PC-3 (cell line): ENCODE data around the gene PRICKLE1. TPM values are rescaled to one million over a fixed set of nuclear protein-coding genes. Genes with fewer than 3 reads are reported as not detected.

Experiments used
- ATAC-seq: fragments of 200-7000 bp; cut with Tn5 transposase; 2 replicates; pipeline ENCODE4 v1.9.1; 2020; ENCODE audit warnings: mild to moderate bottlenecking, moderate library complexity
- BruUV-seq: library from RNA; stranded (reverse); fragments of 400-500 nt; replicated peaks from 2 replicates; lab custom pipeline; 2021; lab: Mats Ljungman, UMichigan
- CTCF ChIA-PET: fragments of 300-600 bp; sonication (Branson Sonifier 250); formaldehyde crosslinking; loops from one replicate; lab custom pipeline; 2022; ENCODE audit warnings: antibody characterized with exemption; lab: Charles Lee
- POLR2A ChIA-PET: fragments of 300-600 bp; sonication (Branson Sonifier 250); formaldehyde crosslinking; loops from one replicate; lab custom pipeline; 2022; ENCODE audit warnings: antibody characterized with exemption; ENCODE audit not compliant: unreplicated experiment; lab: Charles Lee
- DNase-seq: peaks from one replicate; pipeline ENCODE4 v3.0.0-alpha.2; 2015
- H2AFZ ChIP-seq: fragments of 300-600 bp; sonication (generic); 2 replicates; pipeline ENCODE4 v1.6.0; 2016; ENCODE audit warnings: antibody characterized with exemption, low read length
- H3F3A ChIP-seq: fragments of 300-600 bp; sonication (generic); one replicate; pipeline ENCODE4 v1.6.0; 2017; ENCODE audit warnings: antibody characterized with exemption, low read length, control low read depth, mild to moderate bottlenecking; ENCODE audit not compliant: unreplicated experiment
- H3K27ac ChIP-seq: fragments of 300-600 bp; sonication (generic); 2 replicates; pipeline ENCODE4 v1.5.1; 2016; ENCODE audit warnings: mild to moderate bottlenecking, low read length
- H3K27me3 ChIP-seq: fragments of 300-600 bp; sonication (generic); 2 replicates; pipeline ENCODE4 v1.6.1; 2016; ENCODE audit warnings: low read length, mixed read lengths
- H3K36me3 ChIP-seq: fragments of 300-600 bp; sonication (generic); 2 replicates; pipeline ENCODE4 v1.6.1; 2016; ENCODE audit warnings: low read depth, mixed run types, low read length, mixed read lengths
- H3K4me1 ChIP-seq: fragments of 300-600 bp; sonication (generic); 2 replicates; pipeline ENCODE4 v1.5.1; 2016; ENCODE audit warnings: low read length; ENCODE audit not compliant: insufficient read depth
- H3K4me2 ChIP-seq: fragments of 300-600 bp; sonication (generic); 2 replicates; pipeline ENCODE4 v1.6.0; 2016; ENCODE audit warnings: low read length
- H3K4me3 ChIP-seq: fragments of 300-600 bp; sonication (generic); 2 replicates; pipeline ENCODE4 v1.5.1; 2016; ENCODE audit warnings: mild to moderate bottlenecking, low read length, mixed read lengths
- H3K79me2 ChIP-seq: fragments of 300-600 bp; sonication (generic); 2 replicates; pipeline ENCODE4 v1.6.1; 2017; ENCODE audit warnings: low read length, mixed read lengths
- H3K9ac ChIP-seq: fragments of 300-600 bp; sonication (generic); 2 replicates; pipeline ENCODE4 v1.6.0; 2016; ENCODE audit warnings: mild to moderate bottlenecking, low read length
- H3K9me2 ChIP-seq: fragments of 300-600 bp; sonication (generic); replicated peaks from 2 replicates; pipeline ENCODE4 v1.6.1; 2016; ENCODE audit warnings: mixed run types, low read length, mixed read lengths
- H3K9me3 ChIP-seq: fragments of 300-600 bp; sonication (generic); 2 replicates; pipeline ENCODE4 v1.6.1; 2016; ENCODE audit warnings: low read length, mixed read lengths
- H4K20me1 ChIP-seq: fragments of 300-600 bp; sonication (generic); 2 replicates; pipeline ENCODE4 v1.6.1; 2016; ENCODE audit warnings: low read length, mixed read lengths
- EZH2 ChIP-seq: fragments of 300-600 bp; sonication (generic); IDR thresholded peaks from one replicate; pipeline ENCODE4 v1.6.1; 2017; ENCODE audit warnings: antibody characterized with exemption, mild to moderate bottlenecking, low read length; ENCODE audit not compliant: unreplicated experiment
- EZH2phosphoT487 ChIP-seq: fragments of 300-600 bp; sonication (generic); IDR thresholded peaks from 2 replicates; pipeline ENCODE4 v1.6.1; 2018; ENCODE audit warnings: mild to moderate bottlenecking, antibody characterized with exemption, low read length, borderline replicate concordance
- intact Hi-C: fragments of 100-400 bp; cut with micrococcal nuclease; formaldehyde crosslinking; loops from 2 replicates; pipeline ENCODE4 v1.9.0; 2023
- total RNA-seq: library from RNA; depleted of rRNA; stranded (reverse); fragments of >200 nt; gene quantifications from 2 replicates; pipeline ENCODE4 v1.2.3, GENCODE V29; 2014
- TF ChIP-seq, protein P1 (sequence below): fragments of 300-600 bp; sonication (generic); conservative IDR thresholded peaks from 2 replicates; pipeline ENCODE4 v1.5.1; 2017; ENCODE audit warnings: antibody characterized with exemption, low read depth, mild to moderate bottlenecking, low read length

Gene PRICKLE1
- total RNA-seq, 1 experiment from 2014 or later: 17.2 TPM

DNA sequence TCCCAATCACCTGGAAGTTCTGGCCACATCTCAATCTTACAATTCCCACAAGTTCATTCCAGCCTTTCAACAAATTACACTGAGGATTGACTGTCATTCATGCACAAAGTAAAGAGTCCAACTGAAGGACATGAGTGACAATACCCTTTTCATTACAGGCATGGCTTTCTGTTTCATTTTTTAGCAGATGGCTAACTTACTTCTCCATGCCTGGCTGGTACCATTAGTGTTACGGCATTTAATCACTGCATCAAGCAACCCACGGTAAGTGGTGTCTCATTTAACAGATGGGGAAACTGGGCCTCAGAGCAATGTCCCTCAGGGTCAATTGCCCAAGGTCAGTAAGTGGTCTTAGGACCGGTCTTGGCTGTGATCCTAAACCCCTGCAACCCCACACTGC, 114.4 kb downstream of the PRICKLE1 start:
- H3K4me3 ChIP-seq: no peak overlapping the region
- H2AFZ ChIP-seq: no peak overlapping the region
- H3K4me2 ChIP-seq: peak overlapping the region; percentile 30
- no peaks in the 10 kb centered on the region for H3K27me3 ChIP-seq
- no peaks in the 10 kb centered on the region for H3K9me3 ChIP-seq
- no peak for TF ChIP-seq EZH2
- TF ChIP-seq, protein P1, sequence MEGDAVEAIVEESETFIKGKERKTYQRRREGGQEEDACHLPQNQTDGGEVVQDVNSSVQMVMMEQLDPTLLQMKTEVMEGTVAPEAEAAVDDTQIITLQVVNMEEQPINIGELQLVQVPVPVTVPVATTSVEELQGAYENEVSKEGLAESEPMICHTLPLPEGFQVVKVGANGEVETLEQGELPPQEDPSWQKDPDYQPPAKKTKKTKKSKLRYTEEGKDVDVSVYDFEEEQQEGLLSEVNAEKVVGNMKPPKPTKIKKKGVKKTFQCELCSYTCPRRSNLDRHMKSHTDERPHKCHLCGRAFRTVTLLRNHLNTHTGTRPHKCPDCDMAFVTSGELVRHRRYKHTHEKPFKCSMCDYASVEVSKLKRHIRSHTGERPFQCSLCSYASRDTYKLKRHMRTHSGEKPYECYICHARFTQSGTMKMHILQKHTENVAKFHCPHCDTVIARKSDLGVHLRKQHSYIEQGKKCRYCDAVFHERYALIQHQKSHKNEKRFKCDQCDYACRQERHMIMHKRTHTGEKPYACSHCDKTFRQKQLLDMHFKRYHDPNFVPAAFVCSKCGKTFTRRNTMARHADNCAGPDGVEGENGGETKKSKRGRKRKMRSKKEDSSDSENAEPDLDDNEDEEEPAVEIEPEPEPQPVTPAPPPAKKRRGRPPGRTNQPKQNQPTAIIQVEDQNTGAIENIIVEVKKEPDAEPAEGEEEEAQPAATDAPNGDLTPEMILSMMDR: no peak
- TF ChIP-seq EZH2phosphoT487: no peak
- H3K9ac ChIP-seq: no peak overlapping the region
- peak overlapping the region; percentile 29 for H3K27ac ChIP-seq
- ATAC-seq (peak; percentile 15), DNase-seq (no peak)
- peaks cover 29% of the 10 kb centered on the region for H3K4me1 ChIP-seq
- POLR2A ChIA-PET: no interaction called here
- H3K79me2 ChIP-seq: peaks cover 65% of the 10 kb centered on the region
- H3F3A ChIP-seq: no peaks in the 10 kb centered on the region
- H3K36me3 ChIP-seq: 0 out of 2 replicates have a peak, but pooled peaks cover 7% of the 10 kb centered on the region
- CTCF ChIA-PET: interaction anchor here (0.6 kb wide), 1 partner anchor 1260 kb away, joined by 3 read pairs; no protein-coding TSS in a partner anchor
- no TSS peak for BruUV-seq
- intact Hi-C loops: loop anchor here (2.0 to 10.0 kb wide), 2 partner anchors 808 to 1170 kb away; no protein-coding TSS in a partner anchor
- no peaks in the 10 kb centered on the region for H3K9me2 ChIP-seq
- no peaks in the 10 kb centered on the region; the same call in 1 of the 2 replicates for H4K20me1 ChIP-seq

DNA sequence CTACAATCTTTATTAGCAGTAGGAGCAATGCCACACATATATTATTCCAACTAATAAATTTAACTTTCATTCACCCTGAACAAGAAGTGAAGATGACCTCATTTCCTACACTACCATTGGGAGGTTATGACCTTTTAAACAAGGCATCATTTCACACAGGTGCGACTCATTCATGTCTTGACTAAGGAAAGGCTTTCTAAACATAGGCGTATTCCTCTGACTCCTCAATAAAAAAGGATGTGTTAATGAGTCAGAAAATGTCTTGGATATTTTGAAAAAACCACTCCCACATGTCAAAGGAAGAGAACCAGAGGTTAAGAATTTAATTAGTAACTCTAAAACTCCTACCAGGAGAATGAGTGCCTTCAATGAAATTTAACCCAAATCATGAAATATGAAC, 115.2 kb downstream of the PRICKLE1 start:
- peak; percentile 84 for DNase-seq
- no TSS peak for BruUV-seq
- peaks cover 58% of the 10 kb centered on the region for H3K79me2 ChIP-seq
- ChIA-PET CTCF (no interaction called here), POLR2A (no interaction called here)
- no peak overlapping the region for H3K9ac ChIP-seq
- peak; percentile 92 for ATAC-seq
- H3K4me1 ChIP-seq: peaks cover 29% of the 10 kb centered on the region
- peak overlapping the region; percentile 30 for H3K4me2 ChIP-seq
- no peak for TF ChIP-seq EZH2phosphoT487
- TF ChIP-seq EZH2: no peak
- TF ChIP-seq, protein P1: no peak
- H3K9me3 ChIP-seq: no peaks in the 10 kb centered on the region
- H2AFZ ChIP-seq: no peak overlapping the region
- H3K27me3 ChIP-seq: no peaks in the 10 kb centered on the region
- H3K27ac ChIP-seq: peak overlapping the region; percentile 29
- peaks cover 12% of the 10 kb centered on the region; the same call in 1 of the 2 replicates for H3K36me3 ChIP-seq
- intact Hi-C loops: loop anchor here (2.0 to 10.0 kb wide), 2 partner anchors 808 to 1170 kb away; no protein-coding TSS in a partner anchor
- H3K4me3 ChIP-seq: no peak overlapping the region
- H3K9me2 ChIP-seq: no peaks in the 10 kb centered on the region
- no peaks in the 10 kb centered on the region for H3F3A ChIP-seq
- no peaks in the 10 kb centered on the region; the same call in 1 of the 2 replicates for H4K20me1 ChIP-seq

DNA sequence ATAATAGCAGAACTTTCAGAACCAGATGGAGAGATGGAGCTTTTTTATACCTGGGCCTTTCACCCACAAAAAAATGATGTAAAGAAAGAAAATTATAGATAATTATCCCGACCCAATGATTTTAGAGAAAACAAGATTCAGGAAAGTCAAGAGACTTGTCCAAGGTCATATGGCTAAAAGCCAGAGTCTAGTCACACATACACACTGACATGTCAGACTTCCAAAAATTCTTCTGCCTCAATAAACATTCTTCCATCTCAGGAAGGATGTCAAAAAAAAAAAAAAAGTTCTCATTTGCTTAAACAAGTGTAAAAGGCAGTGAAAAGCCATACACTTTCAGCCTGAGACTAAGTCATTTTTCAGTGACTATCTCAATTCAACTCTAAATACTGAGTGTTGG, 116.0 kb downstream of the PRICKLE1 start:
- Histone ChIP-seq H3K9me2 (no peaks in the 10 kb centered on the region), H3K79me2 (peaks cover 49% of the 10 kb centered on the region), H3K4me2 (no peak overlapping the region), H3K4me3 (no peak overlapping the region), H3K27ac (no peak overlapping the region), H3K4me1 (peaks cover 29% of the 10 kb centered on the region), H2AFZ (no peak overlapping the region), H4K20me1 (no peaks in the 10 kb centered on the region), H3K9ac (no peak overlapping the region), H3K27me3 (no peaks in the 10 kb centered on the region), H3K9me3 (no peaks in the 10 kb centered on the region), H3F3A (no peaks in the 10 kb centered on the region), H3K36me3 (peaks cover 14% of the 10 kb centered on the region; the same call in 1 of the 2 replicates)
- peak; percentile 35 for DNase-seq
- TF ChIP-seq, protein P1: no peak
- TF ChIP-seq EZH2: no peak
- TF ChIP-seq EZH2phosphoT487: no peak
- intact Hi-C loops: loop anchor here (10.0 kb wide), 1 partner anchor 1169 kb away; no protein-coding TSS in a partner anchor
- no peak for ATAC-seq
- ChIA-PET POLR2A (interaction anchor here (0.7 kb wide), 1 partner anchor 833 kb away, joined by 3 read pairs; no protein-coding TSS in a partner anchor), CTCF (no interaction called here)
- BruUV-seq: no TSS peak
